HG03354 (cell line): ENCODE data around the gene PNKD.
A peak's percentile ranks its signal among the peaks of the same experiment; 100 is the strongest.

Source experiments
- ATAC-seq: cut with Tn5 transposase; IDR thresholded peaks from one replicate; pipeline ENCODE4 v1.9.1; 2021; ENCODE audit warnings: mild to moderate bottlenecking; ENCODE audit not compliant: unreplicated experiment, poor library complexity, severe bottlenecking

Gene PNKD

GRCh38 chr2:218329826-218330593 lies 59.7 kb downstream of the PNKD start:
- peak; percentile 41 for ATAC-seq

DNA sequence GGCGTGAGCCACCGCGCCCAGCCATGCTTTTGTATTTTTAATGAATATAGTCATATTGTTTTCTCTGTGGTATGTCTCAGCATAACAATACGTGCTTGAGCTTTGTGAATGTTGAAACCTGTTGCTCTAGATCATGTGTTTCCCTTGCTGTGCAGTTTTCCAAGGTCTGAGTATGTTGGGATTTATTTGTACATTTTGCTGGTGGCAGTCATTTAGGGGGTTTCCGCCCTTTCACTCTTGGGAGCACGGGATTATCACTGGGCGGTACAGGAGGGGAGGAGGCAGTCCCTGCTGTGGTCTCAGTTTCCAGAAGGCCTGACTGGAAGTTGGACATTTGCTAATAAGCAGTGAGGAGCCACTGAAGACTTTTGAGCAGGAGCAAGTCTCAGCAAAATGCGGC lies 61.4 kb downstream of the PNKD start:
- ATAC-seq = no peak

DNA sequence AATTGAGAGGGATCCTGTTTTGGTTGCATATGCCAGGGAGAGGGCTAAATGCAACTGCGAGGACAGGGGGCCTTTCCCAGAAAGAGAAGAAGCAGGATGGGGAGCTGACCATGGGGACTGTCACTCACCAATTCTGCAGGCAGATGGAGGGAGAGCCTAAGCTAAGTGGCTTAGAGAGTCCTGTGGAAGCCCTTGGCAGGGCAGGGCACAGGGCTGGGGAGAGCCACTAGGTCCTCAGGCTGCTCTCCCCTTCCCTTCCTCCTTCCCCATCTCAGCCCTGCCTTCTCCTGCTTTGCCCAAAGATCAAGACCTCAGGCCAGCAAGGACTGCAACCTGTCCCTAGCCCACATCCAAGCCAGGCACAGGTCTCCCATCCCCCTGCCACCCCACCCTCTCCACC lies 62.0 kb downstream of the PNKD start:
- no peak for ATAC-seq

DNA sequence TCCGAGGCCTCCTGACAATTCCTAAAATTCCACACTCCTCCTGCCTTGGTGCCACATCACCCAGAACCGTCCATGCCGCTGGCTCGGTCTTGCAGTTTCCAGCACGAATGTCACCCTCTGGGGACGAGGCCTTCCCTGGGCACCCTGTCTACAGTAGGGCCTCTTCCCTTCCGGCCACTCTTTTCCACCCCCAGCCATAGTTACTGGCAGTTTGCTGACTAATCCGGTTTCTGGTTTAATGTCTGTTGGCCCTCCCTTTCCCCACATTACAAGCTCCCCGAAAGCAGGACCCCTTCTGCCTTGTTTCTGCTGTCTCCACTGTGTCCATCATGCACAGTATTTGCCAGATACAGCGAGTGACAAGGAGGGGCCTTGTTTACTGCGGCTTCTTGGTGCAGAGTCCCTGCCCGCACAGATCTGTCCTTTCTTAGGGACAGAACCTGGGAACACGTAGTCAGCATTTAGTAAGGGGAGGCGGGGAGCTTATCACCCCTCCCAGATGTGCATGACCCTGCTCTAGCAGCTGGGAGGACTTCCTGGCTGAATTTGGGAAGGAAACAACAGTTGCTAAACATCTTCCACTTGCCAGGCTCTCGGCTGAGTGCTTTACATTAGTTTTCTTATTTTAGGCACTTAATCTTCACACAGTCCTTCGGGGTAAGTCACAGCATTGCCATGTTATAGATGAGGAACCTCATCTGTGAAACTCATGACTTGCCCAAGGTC lies 62.8 kb downstream of the PNKD start:
- ATAC-seq = no peak

DNA sequence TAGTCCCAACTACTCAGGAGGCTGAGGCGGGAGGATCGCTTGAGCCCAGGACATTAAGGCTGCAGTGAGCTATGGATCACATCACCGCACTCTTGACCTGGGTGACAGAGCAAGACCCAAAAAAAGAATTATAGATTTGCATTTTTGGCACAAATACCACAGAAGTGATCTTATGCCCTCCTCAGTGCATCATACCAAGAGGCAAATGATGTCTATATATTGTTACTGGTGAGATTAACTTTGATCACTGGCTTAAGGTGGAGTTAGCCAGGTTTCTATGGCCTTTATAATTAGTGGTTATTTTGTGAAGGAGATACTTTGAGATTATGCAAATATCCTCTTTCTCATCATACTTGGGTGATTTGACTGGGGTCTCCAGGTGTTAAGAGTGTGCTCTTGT lies 64.2 kb downstream of the PNKD start:
- ATAC-seq = no peak

GRCh38 chr2:218340656-218341055 lies 70.3 kb downstream of the PNKD start:
- no peak for ATAC-seq

GRCh38 chr2:218341381-218341780 lies 71.1 kb downstream of the PNKD start:
- ATAC-seq = no peak

GRCh38 chr2:218342837-218343236 lies 72.5 kb downstream of the PNKD start:
- no peak for ATAC-seq

DNA sequence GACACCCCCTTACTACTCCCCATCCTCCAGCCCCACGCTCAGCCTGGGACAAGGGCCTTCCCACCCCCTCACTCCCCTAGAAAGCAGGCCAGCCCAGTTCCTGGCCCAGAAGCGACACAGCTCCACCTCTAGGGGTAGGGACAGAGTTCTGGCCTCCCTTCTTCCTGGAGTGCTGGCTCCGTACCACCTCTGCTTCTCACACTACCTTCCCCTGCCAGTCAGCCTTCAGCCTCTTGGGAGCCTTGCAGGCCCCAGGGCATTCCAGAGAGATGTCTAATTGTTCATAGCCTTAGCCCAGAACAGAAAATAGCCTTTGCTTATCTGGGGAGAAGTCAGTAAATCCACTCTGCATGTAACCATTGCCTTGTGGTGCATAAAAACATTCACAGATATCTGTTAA lies 73.3 kb downstream of the PNKD start:
- ATAC-seq = no peak

DNA sequence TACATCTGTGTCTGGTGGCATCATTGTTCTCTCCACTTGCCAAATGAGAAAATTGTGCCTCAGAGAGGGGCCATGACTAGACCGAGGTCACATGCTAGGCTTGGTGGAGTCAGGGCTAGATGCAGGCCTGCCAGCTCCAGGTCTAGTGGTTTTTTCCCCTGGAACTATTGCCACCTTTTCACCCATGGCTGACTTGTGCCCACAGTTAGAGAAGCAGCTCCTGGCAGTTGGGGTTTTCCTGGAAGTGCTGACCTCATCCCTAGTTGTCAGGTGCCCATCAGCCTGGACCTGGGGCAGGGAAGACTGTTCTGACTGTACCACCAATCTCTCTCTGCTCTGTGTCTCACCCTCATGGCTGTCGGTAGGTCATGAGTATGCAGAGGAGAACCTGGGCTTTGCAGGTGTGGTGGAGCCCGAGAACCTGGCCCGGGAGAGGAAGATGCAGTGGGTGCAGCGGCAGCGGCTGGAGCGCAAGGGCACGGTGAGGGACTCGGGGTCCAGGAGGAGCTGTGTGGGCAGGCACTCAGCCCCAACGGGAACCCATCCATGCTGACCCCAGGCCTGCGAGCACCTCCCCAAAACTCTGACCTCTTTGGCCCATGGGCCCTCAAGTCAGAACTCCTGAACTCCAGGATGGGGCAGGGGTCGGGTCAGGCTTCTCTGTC lies 73.9 kb downstream of the PNKD start:
- ATAC-seq = no peak

- ATAC-seq = no peak
Observed at GRCh38 chr2:218344755-218345417, 74.6 kb downstream of the PNKD start.

DNA sequence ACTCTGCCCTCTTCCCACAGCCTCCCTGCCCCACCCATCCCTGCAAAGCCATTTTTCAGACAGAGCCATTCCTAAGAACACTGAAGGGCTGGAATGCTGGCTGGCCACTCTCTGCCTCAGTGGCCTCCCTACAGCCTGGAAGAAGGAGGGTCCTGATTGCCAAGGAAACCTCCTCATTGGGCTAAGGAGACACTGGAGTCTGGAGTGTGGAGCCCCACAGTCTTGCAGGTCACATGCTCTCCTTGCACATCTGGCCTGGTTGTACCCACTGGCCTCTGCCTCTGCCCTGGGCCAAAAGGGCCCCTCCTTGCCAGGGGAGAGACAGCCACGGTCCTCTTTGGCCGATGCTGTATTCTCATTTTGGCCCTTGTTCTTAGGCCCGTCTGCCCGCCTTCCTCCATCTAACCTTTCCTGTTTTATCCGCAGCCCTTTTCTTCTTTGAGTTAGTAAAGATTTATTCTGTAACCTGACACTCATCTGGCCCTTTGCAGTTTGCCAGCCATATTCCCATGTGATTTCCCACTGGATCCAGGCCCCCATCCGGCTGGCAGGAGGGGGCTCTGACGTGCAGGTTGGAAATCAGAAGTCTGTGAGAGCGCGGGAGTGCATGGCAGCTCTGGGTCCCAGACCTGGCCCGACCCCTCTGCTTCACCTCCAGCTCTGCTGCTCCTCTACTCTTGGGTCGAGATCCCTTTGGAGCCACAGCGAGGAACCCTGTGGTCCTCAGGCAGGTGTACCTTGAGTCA lies 75.3 kb downstream of the PNKD start:
- no peak for ATAC-seq

DNA sequence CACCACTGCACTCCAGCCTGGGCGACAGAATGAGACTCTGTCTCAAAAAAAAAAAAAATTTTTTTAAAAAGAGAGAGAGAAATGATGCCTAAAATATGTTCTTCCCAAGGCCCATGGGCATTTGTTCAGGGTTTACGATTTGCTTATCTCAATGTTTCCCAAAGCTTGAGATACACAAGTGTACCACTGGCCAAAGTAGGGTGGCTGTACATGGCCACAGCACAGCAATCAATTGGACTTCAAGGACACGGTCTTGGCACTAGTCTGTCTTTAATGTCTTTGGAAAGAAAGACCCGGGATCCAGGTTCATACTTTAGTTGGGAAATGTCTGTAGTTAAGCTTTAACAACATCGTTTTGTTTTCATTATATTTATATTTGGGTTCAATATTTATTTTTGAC lies 76.9 kb downstream of the PNKD start:
- no peak for ATAC-seq

GRCh38 chr2:218354045-218354444 lies 83.7 kb downstream of the PNKD start:
- no peak for ATAC-seq

DNA sequence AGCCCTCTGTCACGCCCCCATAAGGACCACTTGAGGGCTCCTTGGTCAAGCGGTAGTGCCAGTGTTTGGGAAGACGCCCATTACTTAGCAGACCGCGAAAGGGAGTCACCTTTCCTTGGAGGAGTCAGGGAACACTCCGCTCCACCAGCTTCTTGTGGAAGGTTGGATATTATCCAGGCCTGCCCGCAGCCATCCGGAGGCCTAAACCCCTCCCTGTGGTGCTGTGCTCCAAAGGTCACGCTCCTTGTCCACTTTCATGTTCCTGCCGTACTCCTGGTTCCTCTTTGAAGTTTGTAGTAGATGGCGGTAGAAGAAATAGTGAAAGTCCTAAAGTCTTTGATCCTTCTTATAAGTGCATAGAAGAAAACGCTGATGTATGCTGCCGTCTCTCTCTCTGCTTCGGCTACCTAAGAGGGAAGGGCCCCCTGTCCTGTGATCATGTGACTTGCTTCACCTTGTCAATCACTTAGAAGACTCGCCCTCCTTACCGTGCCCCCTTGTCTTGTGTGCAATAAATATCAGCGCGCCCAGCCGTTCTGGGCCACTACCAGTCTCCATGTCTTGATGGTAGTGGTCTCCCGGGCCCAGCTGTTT lies 84.6 kb downstream of the PNKD start:
- no peak for ATAC-seq

DNA sequence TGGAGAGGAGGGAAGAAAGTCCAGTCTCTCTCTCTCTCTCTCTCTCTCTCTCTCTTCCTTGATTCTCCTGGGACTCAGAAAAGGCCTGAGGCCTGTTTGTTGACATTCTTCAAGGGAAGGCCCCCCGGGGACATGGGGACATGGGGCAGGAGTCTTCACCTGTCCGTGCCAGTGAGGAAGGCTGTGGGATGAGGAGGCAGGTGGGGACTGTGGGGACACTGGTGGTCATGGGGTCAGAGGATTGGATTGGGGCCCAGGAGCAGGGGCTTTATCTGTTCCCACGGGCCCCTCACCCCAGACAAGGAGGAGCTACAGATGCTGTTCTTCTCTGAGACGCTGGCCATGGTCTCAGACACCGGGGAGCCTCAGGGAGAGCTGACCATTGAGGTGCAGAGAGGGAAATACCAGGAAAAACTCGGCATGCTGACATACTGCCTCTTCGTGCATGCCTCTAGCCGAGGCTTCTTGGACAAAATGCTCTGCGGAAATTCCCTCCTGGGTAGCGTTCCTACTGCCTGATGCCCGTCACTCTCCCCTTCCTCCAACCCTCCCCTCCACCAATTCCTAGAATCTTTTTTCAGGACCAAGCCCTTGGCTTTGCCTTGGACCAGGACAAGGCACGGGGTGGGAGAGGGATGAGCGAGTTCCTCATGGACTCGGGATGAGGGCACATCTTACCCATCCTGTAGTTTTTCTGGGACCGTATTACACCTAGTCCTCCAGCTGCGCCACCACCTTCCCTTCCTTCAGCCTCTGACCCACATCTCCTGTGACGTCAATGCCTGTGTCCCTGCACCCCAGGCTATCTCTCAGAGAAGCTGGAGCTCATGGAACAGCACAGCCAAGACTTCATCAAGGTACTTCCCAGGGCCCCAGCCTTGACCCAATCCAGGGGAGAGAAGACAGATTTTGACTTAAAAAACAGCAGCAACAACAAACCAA lies 87.2 kb downstream of the PNKD start:
- no peak for ATAC-seq

GRCh38 chr2:218360453-218360852 lies 90.1 kb downstream of the PNKD start:
- no peak for ATAC-seq

GRCh38 chr2:218362606-218363005 lies 92.3 kb downstream of the PNKD start:
- ATAC-seq = no peak
